NB4 (cell line): ENCODE results near the gene TMEM80.

Experiments used
- MYC ChIP-seq: IDR thresholded peaks from 2 replicates; pipeline ENCODE4 v1.6.1; 2011; ENCODE audit warnings: low read depth, low read length
- POLR2A ChIP-seq: IDR thresholded peaks from 2 replicates; pipeline ENCODE4 v1.6.1; 2011; ENCODE audit warnings: mild to moderate bottlenecking; ENCODE audit not compliant: insufficient read length; ENCODE audit errors: extremely low read depth
- TF ChIP-seq, protein P1 (sequence below): IDR thresholded peaks from one replicate; pipeline ENCODE4 v1.5.1; 2012; ENCODE audit warnings: low read depth, low read length
- TF ChIP-seq, protein P2 (sequence below): IDR thresholded peaks from 2 replicates; pipeline ENCODE4 v1.6.1; 2011; ENCODE audit warnings: low read depth, low read length

DNA sequence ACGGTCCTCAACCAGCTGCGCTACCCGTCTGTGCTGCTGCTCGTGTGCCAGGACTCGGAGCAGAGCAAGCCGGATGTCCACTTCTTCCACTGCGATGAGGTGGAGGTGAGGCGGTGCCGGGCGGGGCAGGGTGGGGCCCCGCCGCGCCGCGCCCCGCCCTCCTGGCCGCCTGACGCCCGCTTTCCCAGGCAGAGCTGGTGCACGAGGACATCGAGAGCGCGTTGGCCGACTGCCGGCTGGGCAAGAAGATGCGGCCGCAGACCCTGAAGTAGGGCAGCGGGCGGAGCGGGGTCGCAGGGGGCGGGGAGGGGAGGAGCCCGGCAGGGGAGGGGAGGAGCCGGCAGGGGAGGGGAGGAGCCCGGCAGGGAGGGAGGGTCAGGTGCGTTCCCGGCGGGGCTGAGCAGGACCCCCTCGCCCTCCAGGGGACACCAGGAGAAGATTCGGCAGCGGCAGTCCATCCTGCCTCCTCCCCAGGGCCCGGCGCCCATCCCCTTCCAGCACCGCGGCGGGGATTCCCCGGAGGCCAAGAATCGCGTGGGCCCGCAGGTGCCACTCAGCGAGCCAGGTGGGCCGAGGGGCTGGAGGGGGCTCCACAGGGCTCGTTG lies 25.1 kb downstream of the TMEM80 start:
- TF ChIP-seq POLR2A (no peak), MYC (no peak)
- TF ChIP-seq, protein P1, sequence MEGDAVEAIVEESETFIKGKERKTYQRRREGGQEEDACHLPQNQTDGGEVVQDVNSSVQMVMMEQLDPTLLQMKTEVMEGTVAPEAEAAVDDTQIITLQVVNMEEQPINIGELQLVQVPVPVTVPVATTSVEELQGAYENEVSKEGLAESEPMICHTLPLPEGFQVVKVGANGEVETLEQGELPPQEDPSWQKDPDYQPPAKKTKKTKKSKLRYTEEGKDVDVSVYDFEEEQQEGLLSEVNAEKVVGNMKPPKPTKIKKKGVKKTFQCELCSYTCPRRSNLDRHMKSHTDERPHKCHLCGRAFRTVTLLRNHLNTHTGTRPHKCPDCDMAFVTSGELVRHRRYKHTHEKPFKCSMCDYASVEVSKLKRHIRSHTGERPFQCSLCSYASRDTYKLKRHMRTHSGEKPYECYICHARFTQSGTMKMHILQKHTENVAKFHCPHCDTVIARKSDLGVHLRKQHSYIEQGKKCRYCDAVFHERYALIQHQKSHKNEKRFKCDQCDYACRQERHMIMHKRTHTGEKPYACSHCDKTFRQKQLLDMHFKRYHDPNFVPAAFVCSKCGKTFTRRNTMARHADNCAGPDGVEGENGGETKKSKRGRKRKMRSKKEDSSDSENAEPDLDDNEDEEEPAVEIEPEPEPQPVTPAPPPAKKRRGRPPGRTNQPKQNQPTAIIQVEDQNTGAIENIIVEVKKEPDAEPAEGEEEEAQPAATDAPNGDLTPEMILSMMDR, result no peak
- TF ChIP-seq, protein P2, sequence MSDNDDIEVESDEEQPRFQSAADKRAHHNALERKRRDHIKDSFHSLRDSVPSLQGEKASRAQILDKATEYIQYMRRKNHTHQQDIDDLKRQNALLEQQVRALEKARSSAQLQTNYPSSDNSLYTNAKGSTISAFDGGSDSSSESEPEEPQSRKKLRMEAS, result no peak
